Lower lobe of right lung (tissue), 2 donors: ENCODE data around the gene MAPKAP1. TPM values are rescaled to one million over a fixed set of nuclear protein-coding genes. Genes with fewer than 3 reads are reported as not detected.

Experiments used
- ATAC-seq, 2 donors: fragments of 200-7000 bp; cut with Tn5 transposase; one replicate each; pipeline ENCODE4 v1.9.1; 2020 to 2022; ENCODE audit warnings: mild to moderate bottlenecking in 2 of 2, moderate library complexity in 2 of 2
- DNase-seq: peaks from one replicate; pipeline ENCODE4 v3.0.0-alpha.2; 2020
- H3K27ac ChIP-seq: fragments of 200-600 bp; one replicate; pipeline ENCODE4 v1.8.0; 2022
- H3K27me3 ChIP-seq: fragments of 200-600 bp; one replicate; pipeline ENCODE4 v1.8.0; 2022; ENCODE audit warnings: low read depth
- H3K36me3 ChIP-seq: fragments of 200-600 bp; one replicate; pipeline ENCODE4 v1.8.0; 2022; ENCODE audit warnings: mild to moderate bottlenecking
- H3K4me1 ChIP-seq: fragments of 200-600 bp; one replicate; pipeline ENCODE4 v1.8.0; 2022
- H3K4me3 ChIP-seq: fragments of 200-600 bp; one replicate; pipeline ENCODE4 v1.8.0; 2022; ENCODE audit warnings: mild to moderate bottlenecking
- H3K9me3 ChIP-seq: fragments of 200-600 bp; one replicate; pipeline ENCODE4 v1.8.0; 2022
- intact Hi-C: fragments of 100-400 bp; cut with DNase I; formaldehyde crosslinking; loops from one replicate; pipeline ENCODE4 v1.11.0; 2022
- total RNA-seq: library from RNA; stranded (reverse); fragmentation: NEBNext Ultra II Directional; extraction: Animal tissue kit (Norgen Biotek cat#: 25700); gene quantifications from one replicate; pipeline ENCODE4 v1.2.1, GENCODE V29; 2021
- TF ChIP-seq, protein P1 (sequence below): fragments of 200-600 bp; IDR thresholded peaks from one replicate; pipeline ENCODE4 v1.8.0; 2022; ENCODE audit warnings: antibody characterized with exemption, mild to moderate bottlenecking
- donor health status: DM: no; HTN: yes; CAD: no; lungs with severe emphysema.

Gene MAPKAP1
- total RNA-seq, 1 donor from 2014 or later = 71.5 TPM

DNA sequence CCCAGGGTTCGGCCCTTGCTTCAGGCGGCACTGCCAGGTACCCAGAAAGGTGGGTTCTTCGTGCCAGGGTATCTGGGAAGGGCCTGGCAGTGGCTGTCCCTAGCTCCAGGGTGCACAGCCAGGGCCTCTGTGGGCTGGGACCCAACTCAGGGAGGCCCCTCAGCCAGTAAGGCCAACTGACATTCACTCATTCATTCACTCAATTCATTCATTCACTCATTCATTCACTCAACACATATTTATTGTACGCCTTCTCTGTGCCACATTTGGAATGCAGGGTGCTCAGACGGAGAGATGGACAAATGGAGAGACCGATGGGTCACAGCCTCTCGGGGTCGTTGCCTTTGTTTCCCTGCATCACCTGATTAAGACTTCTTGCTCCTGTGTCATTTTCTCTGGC lies 290.5 kb downstream of the MAPKAP1 start:
- Histone ChIP-seq H3K27me3 (peaks cover 3% of the 10 kb centered on the region), H3K4me3 (no peak overlapping the region), H3K27ac (no peak overlapping the region), H3K4me1 (no peaks in the 10 kb centered on the region), H3K9me3 (no peaks in the 10 kb centered on the region), H3K36me3 (no peaks in the 10 kb centered on the region)
- DNase-seq (no peak), ATAC-seq (no peak)
- TF ChIP-seq, protein P1, sequence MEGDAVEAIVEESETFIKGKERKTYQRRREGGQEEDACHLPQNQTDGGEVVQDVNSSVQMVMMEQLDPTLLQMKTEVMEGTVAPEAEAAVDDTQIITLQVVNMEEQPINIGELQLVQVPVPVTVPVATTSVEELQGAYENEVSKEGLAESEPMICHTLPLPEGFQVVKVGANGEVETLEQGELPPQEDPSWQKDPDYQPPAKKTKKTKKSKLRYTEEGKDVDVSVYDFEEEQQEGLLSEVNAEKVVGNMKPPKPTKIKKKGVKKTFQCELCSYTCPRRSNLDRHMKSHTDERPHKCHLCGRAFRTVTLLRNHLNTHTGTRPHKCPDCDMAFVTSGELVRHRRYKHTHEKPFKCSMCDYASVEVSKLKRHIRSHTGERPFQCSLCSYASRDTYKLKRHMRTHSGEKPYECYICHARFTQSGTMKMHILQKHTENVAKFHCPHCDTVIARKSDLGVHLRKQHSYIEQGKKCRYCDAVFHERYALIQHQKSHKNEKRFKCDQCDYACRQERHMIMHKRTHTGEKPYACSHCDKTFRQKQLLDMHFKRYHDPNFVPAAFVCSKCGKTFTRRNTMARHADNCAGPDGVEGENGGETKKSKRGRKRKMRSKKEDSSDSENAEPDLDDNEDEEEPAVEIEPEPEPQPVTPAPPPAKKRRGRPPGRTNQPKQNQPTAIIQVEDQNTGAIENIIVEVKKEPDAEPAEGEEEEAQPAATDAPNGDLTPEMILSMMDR = no peak
- intact Hi-C loops = no loop called here

DNA sequence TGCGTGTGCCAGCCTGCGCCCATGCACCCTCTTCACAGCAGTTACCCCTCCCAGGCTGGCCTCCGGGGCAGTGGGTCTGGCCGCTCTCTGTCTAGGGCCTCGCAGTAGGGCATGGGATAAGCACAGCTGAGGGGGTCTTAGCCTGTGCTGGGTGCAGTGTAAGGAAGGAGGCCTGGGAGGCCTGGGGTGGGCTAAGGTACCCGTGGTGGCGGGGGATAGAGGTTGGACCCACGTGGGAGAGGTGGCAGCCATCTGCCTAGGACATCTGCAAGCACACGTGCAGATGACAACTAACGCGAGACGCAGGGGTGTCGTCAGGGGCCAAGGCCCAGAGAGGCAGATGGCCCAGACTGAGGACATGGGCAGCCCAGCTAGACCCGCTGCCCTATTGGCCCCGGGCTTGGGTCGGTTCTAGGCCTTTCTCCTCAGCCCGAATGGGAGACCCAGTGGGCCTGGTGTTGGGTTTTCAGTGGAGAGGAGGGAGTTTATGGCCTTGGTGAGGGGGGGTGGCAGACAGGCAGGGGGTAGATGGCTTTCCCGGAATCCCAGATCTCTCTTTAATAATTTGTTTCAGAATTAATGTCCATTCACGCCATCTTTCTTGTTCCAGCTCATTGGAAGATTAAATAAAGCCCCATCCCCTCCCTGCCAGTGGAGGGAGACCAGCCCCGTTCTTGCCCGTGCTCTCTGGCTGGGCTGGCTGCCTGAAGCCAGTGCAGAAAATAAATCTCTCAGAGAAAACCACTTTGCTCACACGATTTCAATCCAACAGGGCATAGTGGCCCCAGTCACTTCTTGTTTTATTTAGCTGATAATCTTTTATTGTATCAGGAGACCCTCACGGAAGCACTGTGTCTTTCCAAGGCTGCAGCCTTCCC lies 291.2 kb downstream of the MAPKAP1 start:
- DNase-seq (no peak), ATAC-seq (no peak)
- intact Hi-C loops = no loop called here

DNA sequence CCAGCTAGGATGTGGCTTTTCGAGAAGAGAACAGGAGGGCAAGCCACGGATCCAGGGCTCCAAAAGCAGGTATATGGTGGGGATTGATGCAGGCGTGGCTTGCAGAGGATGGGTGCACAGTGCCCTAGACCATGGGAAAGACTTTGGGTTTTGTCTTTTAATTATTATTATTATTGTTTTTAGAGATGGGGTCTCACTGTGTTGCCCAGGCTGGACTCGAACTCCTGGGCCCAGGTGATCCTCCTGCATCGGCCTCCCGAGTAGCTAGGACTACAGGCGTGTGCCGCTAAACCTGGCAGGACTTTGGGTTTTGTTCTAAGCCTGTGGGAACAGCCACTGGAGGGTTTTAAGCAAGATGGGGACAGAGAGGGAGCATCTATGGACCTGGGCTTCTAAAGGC lies 293.4 kb downstream of the MAPKAP1 start:
- intact Hi-C loops = no loop called here

More for the DNA sequence above, 291.2 kb downstream of the MAPKAP1 start:
- peaks cover 3% of the 10 kb centered on the region for H3K27me3 ChIP-seq
- no peaks in the 10 kb centered on the region for H3K36me3 ChIP-seq
- no peaks in the 10 kb centered on the region for H3K9me3 ChIP-seq
- TF ChIP-seq, protein P1 = no peak
- no peak overlapping the region for H3K4me3 ChIP-seq
- no peaks in the 10 kb centered on the region for H3K4me1 ChIP-seq
- no peak overlapping the region for H3K27ac ChIP-seq

DNA sequence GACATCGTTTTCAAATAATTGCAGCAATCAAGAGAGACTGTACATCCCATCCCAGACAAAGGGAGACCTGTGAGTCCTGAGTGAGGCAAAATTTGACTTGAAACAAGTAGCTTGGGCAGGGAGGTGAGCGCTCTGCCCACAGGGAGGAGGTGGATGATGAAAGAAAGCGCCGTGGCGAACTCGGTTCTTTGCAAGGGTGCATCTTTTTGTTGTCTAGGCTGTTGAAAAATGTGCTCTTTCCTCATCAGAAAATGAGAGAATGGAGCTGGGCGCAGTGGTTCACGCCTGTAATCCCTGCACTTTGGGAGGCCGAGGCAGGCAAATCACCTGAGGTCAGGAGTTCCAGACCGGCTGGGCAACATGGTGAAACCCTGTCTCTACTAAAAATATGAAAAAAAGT lies 294.8 kb downstream of the MAPKAP1 start:
- ATAC-seq = no peak

More for the DNA sequence above, 293.4 kb downstream of the MAPKAP1 start:
- Histone ChIP-seq H3K9me3 (no peaks in the 10 kb centered on the region), H3K4me1 (peaks cover 2% of the 10 kb centered on the region), H3K27ac (no peak overlapping the region), H3K36me3 (no peaks in the 10 kb centered on the region), H3K4me3 (no peak overlapping the region), H3K27me3 (peaks cover 3% of the 10 kb centered on the region)
- DNase-seq (no peak), ATAC-seq (no peak)
- TF ChIP-seq, protein P1 = no peak

DNA sequence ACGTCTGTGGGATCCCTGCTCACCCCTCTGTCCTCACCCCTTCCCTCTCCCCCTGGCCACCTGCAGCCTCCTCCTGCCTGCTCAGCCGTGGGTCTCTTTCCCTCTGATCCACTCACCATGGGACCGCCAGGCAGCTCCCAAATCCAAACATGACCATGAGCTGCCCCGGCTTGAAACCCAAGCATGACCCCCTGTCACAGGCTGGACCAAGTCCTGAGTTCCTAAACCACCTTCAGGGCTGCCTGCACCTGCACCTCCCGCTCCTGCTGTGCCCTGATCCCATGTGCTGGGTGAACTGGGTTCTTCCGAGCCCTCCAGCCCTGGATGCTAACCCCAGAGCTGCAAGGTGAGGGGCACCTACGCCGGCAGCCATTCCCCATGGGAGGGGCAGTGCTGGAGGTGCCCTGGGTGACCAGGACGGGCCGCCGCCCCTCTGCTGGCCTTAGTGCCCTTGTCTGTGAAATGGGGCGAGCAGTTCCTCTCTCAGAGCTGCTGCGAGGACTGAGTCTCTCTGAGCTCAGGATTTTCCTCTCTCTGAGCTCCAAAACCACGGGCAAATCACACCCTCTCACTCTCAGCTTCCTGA lies 295.7 kb downstream of the MAPKAP1 start:
- H3K4me3 ChIP-seq = no peak overlapping the region

More for the DNA sequence above, 294.8 kb downstream of the MAPKAP1 start:
- Histone ChIP-seq H3K36me3 (no peaks in the 10 kb centered on the region), H3K27me3 (peaks cover 8% of the 10 kb centered on the region), H3K4me3 (no peak overlapping the region), H3K9me3 (no peaks in the 10 kb centered on the region), H3K27ac (no peak overlapping the region), H3K4me1 (peaks cover 11% of the 10 kb centered on the region)
- intact Hi-C loops = no loop called here
- TF ChIP-seq, protein P1 = no peak
- no peak for DNase-seq

More for the DNA sequence above, 295.7 kb downstream of the MAPKAP1 start:
- Histone ChIP-seq H3K4me1 (peaks cover 11% of the 10 kb centered on the region), H3K9me3 (no peaks in the 10 kb centered on the region), H3K36me3 (no peaks in the 10 kb centered on the region), H3K27ac (no peak overlapping the region), H3K27me3 (peaks cover 8% of the 10 kb centered on the region)
- DNase-seq (no peak), ATAC-seq (no peak)
- intact Hi-C loops = no loop called here
- TF ChIP-seq, protein P1 = no peak
